ENCODE data around the gene MMP20. TPM values are rescaled to one million over a fixed set of nuclear protein-coding genes. Genes with fewer than 3 reads are reported as not detected.

The MMP20 gene
- total RNA-seq, 1 experiment from 2014 or later = not detected

DNA sequence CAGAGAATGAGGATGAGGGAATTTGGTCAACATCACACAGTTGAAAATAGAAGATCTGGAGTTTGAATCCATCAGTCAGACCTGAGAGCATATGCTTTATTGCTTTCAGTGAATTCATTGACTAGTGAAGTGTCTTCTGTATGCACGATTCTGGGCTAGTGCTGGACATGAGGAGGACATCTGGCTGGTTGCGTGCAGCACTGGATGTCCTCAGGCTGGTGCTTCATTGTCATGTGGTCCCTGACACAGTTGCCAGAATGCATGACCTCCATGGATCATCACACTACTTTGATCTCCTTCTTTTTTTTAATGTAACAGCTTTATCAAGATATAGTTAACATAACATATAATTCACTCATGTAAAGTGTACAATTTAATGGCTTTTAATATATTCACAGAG, 50.1 kb downstream of the MMP20 start:
- in situ Hi-C loops (cut with HindIII; ENCODE audit: low pct_unique_long_range_greater_than_20kb, low sequenced_read_pairs) (no loop called here), intact Hi-C loops (cut with micrococcal nuclease; ENCODE audit: unreplicated experiment) (no loop called here)
- ATAC-seq = no peak
- no peaks in the 10 kb centered on the region for H3K36me3 ChIP-seq (ENCODE audit: control insufficient read depth, insufficient read depth, low read length)
- H3K4me1 ChIP-seq (ENCODE audit: control insufficient read depth, insufficient read depth, low read length) = no peaks in the 10 kb centered on the region
- no peak for TF ChIP-seq POLR2AphosphoS5 (IDR thresholded peaks at IDR 0.05; ENCODE audit: low read depth, low read length)
- no peak for TF ChIP-seq SIN3A (IDR thresholded peaks at IDR 0.05; ENCODE audit: borderline replicate concordance, insufficient read depth, low read depth, low read length)
- TF ChIP-seq, protein P1, sequence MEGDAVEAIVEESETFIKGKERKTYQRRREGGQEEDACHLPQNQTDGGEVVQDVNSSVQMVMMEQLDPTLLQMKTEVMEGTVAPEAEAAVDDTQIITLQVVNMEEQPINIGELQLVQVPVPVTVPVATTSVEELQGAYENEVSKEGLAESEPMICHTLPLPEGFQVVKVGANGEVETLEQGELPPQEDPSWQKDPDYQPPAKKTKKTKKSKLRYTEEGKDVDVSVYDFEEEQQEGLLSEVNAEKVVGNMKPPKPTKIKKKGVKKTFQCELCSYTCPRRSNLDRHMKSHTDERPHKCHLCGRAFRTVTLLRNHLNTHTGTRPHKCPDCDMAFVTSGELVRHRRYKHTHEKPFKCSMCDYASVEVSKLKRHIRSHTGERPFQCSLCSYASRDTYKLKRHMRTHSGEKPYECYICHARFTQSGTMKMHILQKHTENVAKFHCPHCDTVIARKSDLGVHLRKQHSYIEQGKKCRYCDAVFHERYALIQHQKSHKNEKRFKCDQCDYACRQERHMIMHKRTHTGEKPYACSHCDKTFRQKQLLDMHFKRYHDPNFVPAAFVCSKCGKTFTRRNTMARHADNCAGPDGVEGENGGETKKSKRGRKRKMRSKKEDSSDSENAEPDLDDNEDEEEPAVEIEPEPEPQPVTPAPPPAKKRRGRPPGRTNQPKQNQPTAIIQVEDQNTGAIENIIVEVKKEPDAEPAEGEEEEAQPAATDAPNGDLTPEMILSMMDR (IDR thresholded peaks at IDR 0.05) = no peak
- TF ChIP-seq, protein P2, sequence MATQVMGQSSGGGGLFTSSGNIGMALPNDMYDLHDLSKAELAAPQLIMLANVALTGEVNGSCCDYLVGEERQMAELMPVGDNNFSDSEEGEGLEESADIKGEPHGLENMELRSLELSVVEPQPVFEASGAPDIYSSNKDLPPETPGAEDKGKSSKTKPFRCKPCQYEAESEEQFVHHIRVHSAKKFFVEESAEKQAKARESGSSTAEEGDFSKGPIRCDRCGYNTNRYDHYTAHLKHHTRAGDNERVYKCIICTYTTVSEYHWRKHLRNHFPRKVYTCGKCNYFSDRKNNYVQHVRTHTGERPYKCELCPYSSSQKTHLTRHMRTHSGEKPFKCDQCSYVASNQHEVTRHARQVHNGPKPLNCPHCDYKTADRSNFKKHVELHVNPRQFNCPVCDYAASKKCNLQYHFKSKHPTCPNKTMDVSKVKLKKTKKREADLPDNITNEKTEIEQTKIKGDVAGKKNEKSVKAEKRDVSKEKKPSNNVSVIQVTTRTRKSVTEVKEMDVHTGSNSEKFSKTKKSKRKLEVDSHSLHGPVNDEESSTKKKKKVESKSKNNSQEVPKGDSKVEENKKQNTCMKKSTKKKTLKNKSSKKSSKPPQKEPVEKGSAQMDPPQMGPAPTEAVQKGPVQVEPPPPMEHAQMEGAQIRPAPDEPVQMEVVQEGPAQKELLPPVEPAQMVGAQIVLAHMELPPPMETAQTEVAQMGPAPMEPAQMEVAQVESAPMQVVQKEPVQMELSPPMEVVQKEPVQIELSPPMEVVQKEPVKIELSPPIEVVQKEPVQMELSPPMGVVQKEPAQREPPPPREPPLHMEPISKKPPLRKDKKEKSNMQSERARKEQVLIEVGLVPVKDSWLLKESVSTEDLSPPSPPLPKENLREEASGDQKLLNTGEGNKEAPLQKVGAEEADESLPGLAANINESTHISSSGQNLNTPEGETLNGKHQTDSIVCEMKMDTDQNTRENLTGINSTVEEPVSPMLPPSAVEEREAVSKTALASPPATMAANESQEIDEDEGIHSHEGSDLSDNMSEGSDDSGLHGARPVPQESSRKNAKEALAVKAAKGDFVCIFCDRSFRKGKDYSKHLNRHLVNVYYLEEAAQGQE (IDR thresholded peaks at IDR 0.05; ENCODE audit: insufficient read depth in 1 of 2, low read depth in 2 of 2, low read length in 1 of 2) = no peak
- TF ChIP-seq TCF7L2 (IDR thresholded peaks at IDR 0.05; ENCODE audit: low read depth, low read length) = no peak
- H3K27ac ChIP-seq (ENCODE audit: low read length) = peak overlapping the region; percentile 40; the same call in 1 of the 2 replicates
- H3K27me3 ChIP-seq (ENCODE audit: control insufficient read depth, insufficient read depth, low read length) = no peaks in the 10 kb centered on the region
- no TSS peak for BruUV-seq (replicated peaks)
- ChIA-PET CTCF (no interaction called here), POLR2A (no interaction called here)
- no peak overlapping the region for H3K4me3 ChIP-seq (ENCODE audit: low read depth in 2 of 2, low read length in 2 of 2)
- no peak for DNase-seq (ENCODE audit: low read depth, low spot score)
- H3K9me3 ChIP-seq (ENCODE audit: control insufficient read depth, insufficient read depth, low read depth, low read length) = no peaks in the 10 kb centered on the region; the same call in 1 of the 2 replicates

DNA sequence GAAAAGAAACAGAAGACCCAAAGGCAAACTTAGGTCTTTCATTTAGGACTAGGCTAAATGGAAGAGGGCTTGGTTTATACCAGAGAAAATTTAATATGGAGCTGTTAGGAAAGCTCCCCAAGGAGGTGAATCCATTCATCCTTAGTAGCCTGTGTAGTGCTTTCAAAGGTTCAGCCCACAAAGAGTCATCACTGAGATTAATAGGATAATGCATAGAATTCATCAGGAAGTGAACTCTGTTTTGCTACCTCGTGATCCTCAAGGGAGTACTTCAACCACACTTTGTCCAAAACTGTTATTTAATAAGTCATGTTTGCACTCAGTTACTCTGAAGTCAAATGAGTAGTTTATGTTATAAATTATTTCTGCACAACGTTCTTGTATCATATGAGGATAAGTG, 51.3 kb downstream of the MMP20 start:
- DNase-seq (ENCODE audit: low read depth, low spot score) (no peak), ATAC-seq (peak; percentile 51; the same call in 1 of the 2 replicates)
- ChIA-PET POLR2A (no interaction called here), CTCF (no interaction called here)
- no TSS peak for BruUV-seq (replicated peaks)
- intact Hi-C loops (cut with micrococcal nuclease; ENCODE audit: unreplicated experiment) (no loop called here), in situ Hi-C loops (cut with HindIII; ENCODE audit: low pct_unique_long_range_greater_than_20kb, low sequenced_read_pairs) (no loop called here)
- Histone ChIP-seq H3K4me1 (ENCODE audit: control insufficient read depth, insufficient read depth, low read length) (no peaks in the 10 kb centered on the region), H3K9me3 (ENCODE audit: control insufficient read depth, insufficient read depth, low read depth, low read length) (peaks cover 2% of the 10 kb centered on the region; the same call in 1 of the 2 replicates), H3K36me3 (ENCODE audit: control insufficient read depth, insufficient read depth, low read length) (no peaks in the 10 kb centered on the region), H3K4me3 (ENCODE audit: low read depth in 2 of 2, low read length in 2 of 2) (no peak overlapping the region), H3K27me3 (ENCODE audit: control insufficient read depth, insufficient read depth, low read length) (no peaks in the 10 kb centered on the region), H3K27ac (ENCODE audit: low read length) (peak overlapping the region; percentile 55; the same call in 1 of the 2 replicates)
- TF ChIP-seq SIN3A (IDR thresholded peaks at IDR 0.05; ENCODE audit: borderline replicate concordance, insufficient read depth, low read depth, low read length) (no peak), POLR2AphosphoS5 (IDR thresholded peaks at IDR 0.05; ENCODE audit: low read depth, low read length) (no peak), TCF7L2 (IDR thresholded peaks at IDR 0.05; ENCODE audit: low read depth, low read length) (no peak)
- TF ChIP-seq, protein P1 (IDR thresholded peaks at IDR 0.05) = no peak
- TF ChIP-seq, protein P2 (IDR thresholded peaks at IDR 0.05; ENCODE audit: insufficient read depth in 1 of 2, low read depth in 2 of 2, low read length in 1 of 2) = no peak
